ENCODE measurements around the gene GATD1. TPM values are rescaled to one million over a fixed set of nuclear protein-coding genes. Genes with fewer than 3 reads are reported as not detected.

Gene GATD1
- total RNA-seq, 1 experiment from 2014 or later = 88.7 TPM

DNA sequence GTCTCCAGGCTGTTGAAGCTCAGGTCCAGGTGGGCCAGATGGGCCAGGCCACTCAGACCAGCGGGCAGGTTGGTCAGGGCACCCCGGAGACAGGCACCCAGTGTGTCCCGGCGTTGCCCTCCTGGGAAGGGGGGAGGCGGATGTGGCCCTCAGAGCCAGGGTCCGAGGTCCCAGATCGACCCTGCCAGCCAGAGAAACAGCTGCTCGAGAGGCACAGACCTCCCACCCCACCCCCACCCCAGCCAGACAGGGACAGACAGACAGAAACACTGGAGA, 26.1 kb upstream of the GATD1 start:
- Histone ChIP-seq H3K79me2 (ENCODE audit: insufficient read depth, low read length) (peaks cover 21% of the 10 kb centered on the region), H2AFZ (ENCODE audit: low read depth, low read length, poor library complexity, severe bottlenecking) (no peak overlapping the region), H3K27ac (ENCODE audit: low read depth, low read length) (no peak overlapping the region; the same call in 1 of the 2 replicates), H3K9ac (ENCODE audit: low read length) (no peak overlapping the region), H4K20me1 (ENCODE audit: insufficient read depth) (no peaks in the 10 kb centered on the region), H3K36me3 (ENCODE audit: control insufficient read depth in 1 of 2, insufficient read depth in 2 of 2, low read length in 2 of 2) (peaks cover 0 to 9% of the 10 kb centered on the region in 2 experiments; a peak in 1 of 4 replicates), H3K9me3 (ENCODE audit: control insufficient read depth in 1 of 2, insufficient read depth in 1 of 2, low read depth in 1 of 2, low read length in 2 of 2) (no peaks in the 10 kb centered on the region), H3K4me1 (ENCODE audit: control insufficient read depth in 1 of 2, insufficient read depth in 2 of 2, low read length in 2 of 2) (peaks cover 26 to 37% of the 10 kb centered on the region in 2 experiments), H3K4me2 (ENCODE audit: low read length) (no peak overlapping the region; the same call in 1 of the 2 replicates), H3K4me3 (replicated peaks in 1 of 2; ENCODE audit: low read depth in 1 of 2, low read length in 2 of 2) (no peak overlapping the region; a peak in 1 of 4 replicates), H3K27me3 (ENCODE audit: insufficient read depth, low read length) (no peaks in the 10 kb centered on the region), H3K9me2 (ENCODE audit: insufficient read depth) (no peaks in the 10 kb centered on the region)
- intact Hi-C loops (cut with micrococcal nuclease) = no loop called here
- ATAC-seq = no peak
- no peak for TF ChIP-seq SIN3A (IDR thresholded peaks at IDR 0.05; ENCODE audit: low read depth)
- TF ChIP-seq CBX3 (IDR thresholded peaks at IDR 0.05; ENCODE audit: low read depth) = no peak
- TF ChIP-seq, protein P1, sequence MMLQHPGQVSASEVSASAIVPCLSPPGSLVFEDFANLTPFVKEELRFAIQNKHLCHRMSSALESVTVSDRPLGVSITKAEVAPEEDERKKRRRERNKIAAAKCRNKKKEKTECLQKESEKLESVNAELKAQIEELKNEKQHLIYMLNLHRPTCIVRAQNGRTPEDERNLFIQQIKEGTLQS (IDR thresholded peaks at IDR 0.05) = no peak
- TF ChIP-seq ELF1 (IDR thresholded peaks at IDR 0.05; ENCODE audit: borderline replicate concordance, low read depth) = no peak
- TF ChIP-seq, protein P2, sequence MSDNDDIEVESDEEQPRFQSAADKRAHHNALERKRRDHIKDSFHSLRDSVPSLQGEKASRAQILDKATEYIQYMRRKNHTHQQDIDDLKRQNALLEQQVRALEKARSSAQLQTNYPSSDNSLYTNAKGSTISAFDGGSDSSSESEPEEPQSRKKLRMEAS (IDR thresholded peaks at IDR 0.05) = no peak
- TF ChIP-seq, protein P3, sequence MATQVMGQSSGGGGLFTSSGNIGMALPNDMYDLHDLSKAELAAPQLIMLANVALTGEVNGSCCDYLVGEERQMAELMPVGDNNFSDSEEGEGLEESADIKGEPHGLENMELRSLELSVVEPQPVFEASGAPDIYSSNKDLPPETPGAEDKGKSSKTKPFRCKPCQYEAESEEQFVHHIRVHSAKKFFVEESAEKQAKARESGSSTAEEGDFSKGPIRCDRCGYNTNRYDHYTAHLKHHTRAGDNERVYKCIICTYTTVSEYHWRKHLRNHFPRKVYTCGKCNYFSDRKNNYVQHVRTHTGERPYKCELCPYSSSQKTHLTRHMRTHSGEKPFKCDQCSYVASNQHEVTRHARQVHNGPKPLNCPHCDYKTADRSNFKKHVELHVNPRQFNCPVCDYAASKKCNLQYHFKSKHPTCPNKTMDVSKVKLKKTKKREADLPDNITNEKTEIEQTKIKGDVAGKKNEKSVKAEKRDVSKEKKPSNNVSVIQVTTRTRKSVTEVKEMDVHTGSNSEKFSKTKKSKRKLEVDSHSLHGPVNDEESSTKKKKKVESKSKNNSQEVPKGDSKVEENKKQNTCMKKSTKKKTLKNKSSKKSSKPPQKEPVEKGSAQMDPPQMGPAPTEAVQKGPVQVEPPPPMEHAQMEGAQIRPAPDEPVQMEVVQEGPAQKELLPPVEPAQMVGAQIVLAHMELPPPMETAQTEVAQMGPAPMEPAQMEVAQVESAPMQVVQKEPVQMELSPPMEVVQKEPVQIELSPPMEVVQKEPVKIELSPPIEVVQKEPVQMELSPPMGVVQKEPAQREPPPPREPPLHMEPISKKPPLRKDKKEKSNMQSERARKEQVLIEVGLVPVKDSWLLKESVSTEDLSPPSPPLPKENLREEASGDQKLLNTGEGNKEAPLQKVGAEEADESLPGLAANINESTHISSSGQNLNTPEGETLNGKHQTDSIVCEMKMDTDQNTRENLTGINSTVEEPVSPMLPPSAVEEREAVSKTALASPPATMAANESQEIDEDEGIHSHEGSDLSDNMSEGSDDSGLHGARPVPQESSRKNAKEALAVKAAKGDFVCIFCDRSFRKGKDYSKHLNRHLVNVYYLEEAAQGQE (IDR thresholded peaks at IDR 0.05; ENCODE audit: low read depth) = no peak
- TF ChIP-seq POLR2AphosphoS5 (IDR thresholded peaks at IDR 0.05; ENCODE audit: low read depth, low read length) = no peak
- no peak for TF ChIP-seq YY1 (IDR thresholded peaks at IDR 0.05; ENCODE audit: extremely low read depth, insufficient replicate concordance, low read depth, low read length)
- no peak for TF ChIP-seq TCF7L2 (IDR thresholded peaks at IDR 0.05; ENCODE audit: borderline replicate concordance, extremely low read depth, insufficient read depth, insufficient read length)
- TF ChIP-seq RAD21 (IDR thresholded peaks at IDR 0.05; ENCODE audit: low read depth) = no peak
- TF ChIP-seq POLR2A (IDR thresholded peaks at IDR 0.05; ENCODE audit: borderline replicate concordance, extremely low read depth, insufficient read depth, insufficient read length) = no peak
- TF ChIP-seq ZNF274 (IDR thresholded peaks at IDR 0.05; ENCODE audit: low read depth, low read length) = no peak
- POLR2A ChIA-PET = no interaction called here
- no peak for DNase-seq (ENCODE audit: low read depth, low spot score)
- no TSS peak for BruUV-seq (replicated peaks)
- CTCF ChIA-PET = no interaction called here
- RAD21 ChIA-PET (ENCODE audit: low non-redundant PET in 1 of 2, low total read pairs in 2 of 2, uncharacterized antibody in 2 of 2, unreplicated experiment in 2 of 2) = no interaction called here
